DOHH2 (cell line): ENCODE results near the gene NPC2.
"Not testable (repeated sequence)": the region's sequence is repeated elsewhere in the genome, so short reads cannot be mapped to it uniquely, and the experiment has no call there.

ENCODE experiments used
- H3F3A ChIP-seq: fragments of 200-600 bp; sonication (generic), shearing (Covaris generic); 2 replicates; pipeline ENCODE4 v1.6.0; 2016; ENCODE audit warnings: antibody characterized with exemption, mild to moderate bottlenecking; ENCODE audit not compliant: control insufficient read depth, insufficient read depth
- H3K27ac ChIP-seq: fragments of 200-600 bp; sonication (generic); 2 replicates; pipeline ENCODE4 v1.5.1; 2014; ENCODE audit warnings: low read depth, mild to moderate bottlenecking, low read length, moderate library complexity
- H3K27me3 ChIP-seq: fragments of 200-600 bp; sonication (generic); 2 replicates; pipeline ENCODE4 v1.6.1; 2014; ENCODE audit warnings: mild to moderate bottlenecking, low read length, mixed read lengths; ENCODE audit not compliant: control insufficient read depth
- H3K36me3 ChIP-seq: fragments of 200-600 bp; sonication (generic); 2 replicates; pipeline ENCODE4 v1.6.1; 2014; ENCODE audit warnings: mild to moderate bottlenecking, low read length, moderate library complexity, mixed read lengths; ENCODE audit not compliant: control insufficient read depth
- H3K4me1 ChIP-seq: fragments of 200-600 bp; sonication (generic); 2 replicates; pipeline ENCODE4 v1.6.1; 2014; ENCODE audit warnings: mild to moderate bottlenecking, low read length, mixed read lengths; ENCODE audit not compliant: control insufficient read depth
- H3K4me2 ChIP-seq: fragments of 200-600 bp; sonication (generic); 2 replicates; pipeline ENCODE4 v1.6.0; 2014; ENCODE audit warnings: mild to moderate bottlenecking, low read length, moderate library complexity
- H3K4me3 ChIP-seq: fragments of 200-600 bp; sonication (generic); 2 replicates; pipeline ENCODE4 v1.5.1; 2014; ENCODE audit warnings: mild to moderate bottlenecking, low read length, mixed read lengths
- H3K79me2 ChIP-seq: fragments of 200-600 bp; sonication (generic); 2 replicates; pipeline ENCODE4 v1.6.1; 2014; ENCODE audit warnings: mild to moderate bottlenecking, low read length, mixed read lengths; ENCODE audit not compliant: control insufficient read depth
- H3K9me2 ChIP-seq: fragments of 200-600 bp; sonication (generic); replicated peaks from 2 replicates; pipeline ENCODE4 v1.6.1; 2014; ENCODE audit warnings: mild to moderate bottlenecking, low read length, mixed read lengths; ENCODE audit not compliant: control insufficient read depth
- H3K9me3 ChIP-seq: fragments of 200-600 bp; sonication (generic); 2 replicates; pipeline ENCODE4 v1.6.1; 2014; ENCODE audit warnings: antibody characterized with exemption, low read length, mixed read lengths; ENCODE audit not compliant: control insufficient read depth, insufficient read depth
- H4K20me1 ChIP-seq: fragments of 200-600 bp; sonication (generic); 2 replicates; pipeline ENCODE4 v1.6.0; 2014; ENCODE audit warnings: low read depth, mild to moderate bottlenecking, antibody characterized with exemption, low read length, moderate library complexity; ENCODE audit not compliant: control insufficient read depth, insufficient read depth
- CTCF ChIP-seq: fragments of 200-600 bp; sonication (generic); IDR thresholded peaks from one replicate; pipeline ENCODE4 v1.5.1; 2014; ENCODE audit warnings: antibody characterized with exemption, mild to moderate bottlenecking, low read depth, low read length; ENCODE audit not compliant: poor library complexity, severe bottlenecking
- EZH2phosphoT487 ChIP-seq: fragments of 200-600 bp; sonication (generic); IDR thresholded peaks from 2 replicates; pipeline ENCODE4 v1.6.1; 2017; ENCODE audit warnings: borderline replicate concordance, mild to moderate bottlenecking, antibody characterized with exemption, low read length, moderate library complexity, mixed read lengths

NPC2 gene

DNA sequence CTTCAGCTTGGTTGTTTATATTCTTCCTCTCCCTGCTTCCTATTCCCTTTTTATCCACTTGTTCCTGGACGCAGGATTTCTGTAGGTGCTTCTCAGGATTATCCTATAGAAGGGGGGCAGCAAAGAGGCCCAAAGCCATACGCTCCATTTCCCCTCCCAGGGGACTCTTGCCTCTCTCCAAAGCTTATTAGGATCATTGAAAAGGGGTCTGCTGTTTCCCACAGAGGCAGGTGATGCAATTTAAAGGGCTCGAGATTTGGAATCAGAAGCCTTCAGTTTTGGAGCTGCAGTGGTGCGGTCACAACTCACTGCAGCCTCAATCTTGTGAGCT lies 35.6 kb downstream of the NPC2 start:
- Histone ChIP-seq H3K4me2 (no peak overlapping the region), H3K4me1 (no peaks in the 10 kb centered on the region), H3K4me3 (no peak overlapping the region), H4K20me1 (no peaks in the 10 kb centered on the region), H3K9me2 (no peaks in the 10 kb centered on the region), H3F3A (no peaks in the 10 kb centered on the region), H3K36me3 (no peaks in the 10 kb centered on the region), H3K9me3 (no peaks in the 10 kb centered on the region), H3K27me3 (peaks cover 7% of the 10 kb centered on the region; the same call in 1 of the 2 replicates), H3K27ac (no peak overlapping the region), H3K79me2 (no peaks in the 10 kb centered on the region)
- TF ChIP-seq EZH2phosphoT487 (no peak), CTCF (no peak)

DNA sequence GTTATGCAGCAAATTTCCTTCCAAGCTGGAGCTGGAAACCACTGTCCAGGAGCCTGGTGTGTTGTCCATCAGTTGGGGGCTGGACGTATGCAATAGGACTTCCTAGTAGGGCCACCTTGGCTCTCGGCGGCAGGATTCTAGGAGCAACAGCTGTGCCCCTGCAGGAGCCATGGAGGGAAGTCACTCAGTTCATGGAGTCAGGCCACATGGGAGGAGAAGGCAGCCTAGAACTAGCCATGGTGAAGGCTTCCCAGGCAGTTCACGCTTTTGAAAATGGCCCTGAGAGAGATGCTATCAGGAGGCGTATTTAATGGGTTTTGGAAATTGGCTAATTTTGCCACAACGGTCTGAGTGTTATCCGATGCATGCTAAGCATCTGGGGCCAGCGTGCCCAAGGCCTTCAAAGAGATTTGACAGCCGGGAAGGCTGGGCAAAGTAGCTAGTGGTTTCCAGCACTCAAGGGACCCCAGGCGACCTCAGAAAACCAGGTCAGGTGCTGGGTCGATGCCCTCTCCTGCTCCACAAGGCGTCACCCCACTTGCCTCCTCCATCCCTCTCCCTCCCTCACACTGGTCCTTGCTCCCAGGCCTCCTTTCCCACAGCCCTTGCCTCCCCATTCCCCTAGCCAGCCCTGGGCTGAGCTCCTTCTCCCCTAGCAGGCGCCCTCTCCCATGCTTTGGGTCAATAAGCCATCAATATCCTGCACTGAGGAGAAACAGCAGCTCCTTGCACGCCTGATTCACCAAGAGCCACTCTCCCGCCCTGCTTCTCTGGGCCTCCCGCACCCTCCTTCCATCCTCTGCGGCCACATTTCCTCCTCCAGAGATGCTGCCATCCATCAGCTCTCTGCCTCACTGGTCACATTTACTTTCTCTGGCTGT lies 36.2 kb downstream of the NPC2 start:
- Histone ChIP-seq H3K27ac (no peak overlapping the region), H3K79me2 (no peaks in the 10 kb centered on the region), H3K36me3 (no peaks in the 10 kb centered on the region), H3F3A (no peaks in the 10 kb centered on the region), H3K4me1 (no peaks in the 10 kb centered on the region), H4K20me1 (no peaks in the 10 kb centered on the region), H3K9me2 (no peaks in the 10 kb centered on the region), H3K4me2 (no peak overlapping the region), H3K27me3 (peaks cover 7% of the 10 kb centered on the region; the same call in 1 of the 2 replicates), H3K9me3 (no peaks in the 10 kb centered on the region), H3K4me3 (no peak overlapping the region)
- TF ChIP-seq CTCF (no peak), EZH2phosphoT487 (no peak)

- H3K9me3 ChIP-seq, H3K4me2 ChIP-seq, H3K79me2 ChIP-seq, H3K36me3 ChIP-seq, H3K9me2 ChIP-seq, H3K4me1 ChIP-seq, H3F3A ChIP-seq, H4K20me1 ChIP-seq, H3K4me3 ChIP-seq, H3K27ac ChIP-seq: not testable (repeated sequence)
- peaks cover 16% of the 10 kb centered on the region for H3K27me3 ChIP-seq
These were observed 38.7 kb downstream of the NPC2 start for GRCh38 chr14:74454397-74454796.

DNA sequence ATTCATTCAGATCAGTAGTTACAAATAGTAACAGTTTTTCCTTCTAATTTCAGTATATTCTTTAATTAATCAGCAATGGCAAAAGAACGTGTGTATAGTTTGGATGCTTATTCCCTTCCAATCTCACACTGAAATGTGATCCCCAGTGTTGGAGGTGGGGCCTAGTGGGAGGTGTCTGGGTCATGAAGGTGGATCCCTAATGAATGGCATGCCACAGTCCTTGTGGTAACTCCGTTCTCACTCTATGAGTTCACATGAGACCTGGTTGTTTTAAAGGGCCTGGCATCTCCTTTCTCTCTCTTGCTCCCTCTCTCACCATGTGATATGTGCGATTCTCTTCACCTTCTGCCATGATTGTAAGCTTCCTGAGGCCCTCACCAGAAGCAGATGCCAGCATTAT lies 48.2 kb downstream of the NPC2 start:
- Histone ChIP-seq H3K4me3 (no peak overlapping the region), H4K20me1 (no peaks in the 10 kb centered on the region)

More for the DNA sequence above, 48.2 kb downstream of the NPC2 start:
- no peak overlapping the region for H3K27ac ChIP-seq
- H3K36me3 ChIP-seq = no peaks in the 10 kb centered on the region
- H3F3A ChIP-seq = no peaks in the 10 kb centered on the region
- H3K27me3 ChIP-seq = peaks cover 20% of the 10 kb centered on the region
- no peaks in the 10 kb centered on the region for H3K9me3 ChIP-seq
- no peaks in the 10 kb centered on the region for H3K79me2 ChIP-seq
- TF ChIP-seq CTCF (no peak), EZH2phosphoT487 (no peak)
- H3K4me1 ChIP-seq = no peaks in the 10 kb centered on the region
- H3K9me2 ChIP-seq = no peaks in the 10 kb centered on the region
- H3K4me2 ChIP-seq = no peak overlapping the region
